Endothelial cell of umbilical vein (primary cell): ENCODE measurements around the gene YBX3. TPM values are rescaled to one million over a fixed set of nuclear protein-coding genes. Genes with fewer than 3 reads are reported as not detected.

Experiments
- BruUV-seq: library from RNA; stranded (reverse); fragments of 400-500 nt; replicated peaks from 2 replicates; lab custom pipeline; 2021; lab: Mats Ljungman, UMichigan
- CTCF ChIA-PET: fragments of 300-600, 350-600 bp; sonication (Branson Sonifier 250); formaldehyde crosslinking; loops from one replicate; lab custom pipeline; 2021; ENCODE audit warnings: antibody characterized with exemption, inconsistent platforms; lab: Charles Lee
- POLR2A ChIA-PET: fragments of 300-600, 350-600 bp; sonication (Branson Sonifier 250); formaldehyde crosslinking; loops from one replicate; lab custom pipeline; 2021; ENCODE audit warnings: antibody characterized with exemption, inconsistent platforms; lab: Charles Lee
- DNase-seq: peaks from one replicate; pipeline ENCODE4 v3.0.0-alpha.2; 2011; ENCODE audit warnings: low read depth, low spot score
- FAIRE-seq: peaks from 2 replicates; lab custom pipeline; 2011; peaks lifted over from hg19 to GRCh38; lab: Jason Lieb, UNC
- H2AFZ ChIP-seq: 2 replicates; pipeline ENCODE4 v1.6.0; 2012; ENCODE audit warnings: low read depth, low read length, control low read depth, inconsistent platforms
- H3K27ac ChIP-seq: 2 replicates; pipeline ENCODE4 v1.5.1; 2011; ENCODE audit warnings: low read depth, mild to moderate bottlenecking, control low read depth, low read length, moderate library complexity; ENCODE audit not compliant: insufficient read depth
- H3K27me3 ChIP-seq, 2 experiments: 2 replicates each; pipeline versions ENCODE4 v1.6.0 to v1.6.1; 2011; ENCODE audit warnings: low read length in 2 of 2, mixed read lengths in 1 of 2; ENCODE audit not compliant: control insufficient read depth in 2 of 2, insufficient read depth in 2 of 2
- H3K36me3 ChIP-seq, 2 experiments: 2 replicates in 1 of 2; 3 replicates in 1 of 2; pipeline ENCODE4 v1.5.1; 2011; ENCODE audit warnings: low read length in 2 of 2, mild to moderate bottlenecking in 1 of 2, moderate library complexity in 1 of 2; ENCODE audit not compliant: control insufficient read depth in 2 of 2, insufficient read depth in 2 of 2; ENCODE audit errors: extremely low read depth in 1 of 2
- H3K4me1 ChIP-seq: 3 replicates; pipeline ENCODE4 v1.5.1; 2011; ENCODE audit warnings: mild to moderate bottlenecking, low read length; ENCODE audit not compliant: control insufficient read depth, insufficient read depth; ENCODE audit errors: extremely low read depth
- H3K4me2 ChIP-seq: 2 replicates; pipeline ENCODE4 v1.6.1; 2011; ENCODE audit warnings: low read length, control low read depth, mixed read lengths; ENCODE audit not compliant: insufficient read depth
- H3K4me3 ChIP-seq, 3 experiments: fragments of 200-600 bp in 1 of 3; sonication (generic), shearing (Covaris generic) in 1 of 3; replicated peaks in 1 of 3; 2 replicates each; pipeline ENCODE4 v1.5.1; 2011 to 2016; ENCODE audit warnings: control low read depth in 3 of 3, low read length in 3 of 3, mild to moderate bottlenecking in 2 of 3, inconsistent platforms in 1 of 3, low read depth in 1 of 3, moderate library complexity in 1 of 3; ENCODE audit not compliant: insufficient read depth in 1 of 3
- H3K79me2 ChIP-seq: 2 replicates; pipeline ENCODE4 v1.6.0; 2012; ENCODE audit warnings: low read length, inconsistent platforms; ENCODE audit not compliant: control insufficient read depth, insufficient read depth
- H3K9ac ChIP-seq: replicated peaks from 2 replicates; pipeline ENCODE3; 2011; ENCODE audit warnings: low read length, control low read depth; ENCODE audit not compliant: insufficient read depth; ENCODE audit errors: extremely low read depth
- H3K9me1 ChIP-seq: replicated peaks from 3 replicates; pipeline ENCODE4 v1.6.0; 2011; ENCODE audit warnings: mild to moderate bottlenecking, low read length; ENCODE audit not compliant: control insufficient read depth, insufficient read depth; ENCODE audit errors: extremely low read depth
- H3K9me3 ChIP-seq: replicated peaks from 2 replicates; pipeline ENCODE4 v1.5.1; 2012; ENCODE audit warnings: low read length, inconsistent platforms; ENCODE audit not compliant: control insufficient read depth, insufficient read depth
- H4K20me1 ChIP-seq: replicated peaks from 2 replicates; pipeline ENCODE3; 2011; ENCODE audit warnings: mild to moderate bottlenecking, low read length; ENCODE audit not compliant: control insufficient read depth, insufficient read depth; ENCODE audit errors: extremely low read depth
- CTCF ChIP-seq, 2 donors: IDR thresholded peaks; 1 replicate in 1 of 2; 2 replicates in 1 of 2; pipeline ENCODE4 v1.5.1; 2011; ENCODE audit warnings: low read length in 2 of 2, mild to moderate bottlenecking in 2 of 2, moderate library complexity in 2 of 2, control low read depth in 1 of 2, inconsistent platforms in 1 of 2, low read depth in 1 of 2; ENCODE audit not compliant: insufficient read depth in 1 of 2; ENCODE audit errors: extremely low read depth in 1 of 2
- EZH2 ChIP-seq: IDR thresholded peaks from 2 replicates; pipeline ENCODE4 v1.6.1; 2012; ENCODE audit warnings: borderline replicate concordance, low read depth, mild to moderate bottlenecking, moderate library complexity, low read length, inconsistent platforms; ENCODE audit not compliant: severe bottlenecking
- GATA2 ChIP-seq: IDR thresholded peaks from 2 replicates; pipeline ENCODE4 v1.7.0; 2011; ENCODE audit warnings: low read depth, mild to moderate bottlenecking, moderate library complexity, mixed read lengths, low read length; ENCODE audit not compliant: insufficient read length, insufficient read depth
- JUN ChIP-seq: IDR thresholded peaks from 2 replicates; pipeline ENCODE4 v1.6.1; 2011; ENCODE audit warnings: borderline replicate concordance, low read depth; ENCODE audit not compliant: insufficient read length, insufficient read depth
- MYC ChIP-seq: IDR thresholded peaks from one replicate; pipeline ENCODE4 v1.6.1; 2011; ENCODE audit warnings: mild to moderate bottlenecking, low read depth, low read length
- POLR2A ChIP-seq: IDR thresholded peaks from 2 replicates; pipeline ENCODE4 v1.6.1; 2012; ENCODE audit warnings: low read depth, mild to moderate bottlenecking, control low read depth, low read length
- POLR2AphosphoS5 ChIP-seq: IDR thresholded peaks from 2 replicates; pipeline ENCODE4 v1.6.1; 2012; ENCODE audit warnings: low read depth, mild to moderate bottlenecking, control low read depth, low read length, moderate library complexity; ENCODE audit not compliant: insufficient read depth
- dilution Hi-C: fragments of 300-500 bp; cut with MboI; formaldehyde crosslinking; loops from one replicate; pipeline ENCODE4 v1.15.0; 2019; ENCODE audit warnings: low sequenced_read_pairs; ENCODE audit not compliant: extremely low pct_ligation_motif_present
- intact Hi-C: fragments of 100-400 bp; cut with micrococcal nuclease; formaldehyde crosslinking; loops from one replicate; pipeline ENCODE4 v1.10.0; 2022
- polyA plus RNA-seq, 4 experiments: library from polyadenylated mRNA; depleted of rRNA in 3 of 4; stranded (reverse) in 3 of 4; unstranded in 1 of 4; fragments of >200 nt; gene quantifications; 2 replicates each; pipeline versions ENCODE4 v1.2.1 to v1.2.3, GENCODE V29; 2011 to 2012; ENCODE audit warnings: missing spikeins in 1 of 4
- total RNA-seq: library from RNA; stranded (reverse); gene quantifications from 2 replicates; pipeline ENCODE4 v1.2.3, GENCODE V29; 2021

The YBX3 gene
- total and polyA plus RNA-seq, 2 donors (not counting 3 experiments of a cell fraction or from before 2014, with no cell fraction given): 137 to 441 TPM

GRCh38 chr12:10737249-10737648 is 14.1 kb upstream of the YBX3 start:
- Histone ChIP-seq H3K36me3 (no peaks in the 10 kb centered on the region), H2AFZ (no peak overlapping the region), H3K27me3 (peaks cover 0 to 2% of the 10 kb centered on the region in 2 experiments), H3K27ac (no peak overlapping the region), H3K4me3 (no peak overlapping the region), H3K9me1 (no peaks in the 10 kb centered on the region), H3K9ac (no peak overlapping the region), H3K4me1 (no peaks in the 10 kb centered on the region), H3K4me2 (no peak overlapping the region), H4K20me1 (no peaks in the 10 kb centered on the region), H3K9me3 (no peaks in the 10 kb centered on the region), H3K79me2 (no peaks in the 10 kb centered on the region)
- CTCF ChIA-PET: no interaction called here
- FAIRE-seq (no peak), DNase-seq (no peak)
- intact Hi-C loops (no loop called here), dilution Hi-C loops (no loop called here)
- no TSS peak for BruUV-seq
- TF ChIP-seq POLR2A (no peak), POLR2AphosphoS5 (no peak), MYC (no peak), CTCF (IDR thresholded peaks at IDR 0.05; ENCODE audit: extremely low read depth in 1 of 2, insufficient read depth in 1 of 2, low read depth in 1 of 2, low read length in 2 of 2) (no peak), EZH2 (no peak)
- POLR2A ChIA-PET: no interaction called here

- DNase-seq: no peak
- Histone ChIP-seq H3K79me2 (no peaks in the 10 kb centered on the region), H3K27me3 (peaks cover 0 to 2% of the 10 kb centered on the region in 2 experiments), H3K9ac (no peak overlapping the region), H3K4me2 (no peak overlapping the region), H3K9me3 (no peaks in the 10 kb centered on the region), H3K4me3 (no peak overlapping the region), H3K27ac (no peak overlapping the region), H3K9me1 (no peaks in the 10 kb centered on the region), H3K4me1 (no peaks in the 10 kb centered on the region), H3K36me3 (no peaks in the 10 kb centered on the region), H2AFZ (no peak overlapping the region), H4K20me1 (no peaks in the 10 kb centered on the region)
- BruUV-seq: no TSS peak
- ChIA-PET POLR2A (interaction anchor here (0.7 kb wide), 1 partner anchor 19 kb away, joined by 3 read pairs; no protein-coding TSS in a partner anchor), CTCF (no interaction called here)
- no peak for TF ChIP-seq GATA2
- TF ChIP-seq POLR2AphosphoS5: no peak
- no peak for TF ChIP-seq CTCF (IDR thresholded peaks at IDR 0.05; ENCODE audit: extremely low read depth in 1 of 2, insufficient read depth in 1 of 2, low read depth in 1 of 2, low read length in 2 of 2)
- TF ChIP-seq JUN: no peak
- dilution Hi-C loops: no loop called here
- no peak for FAIRE-seq
- intact Hi-C loops: no loop called here
Measured at GRCh38 chr12:10736463-10736862, 13.3 kb upstream of the YBX3 start.
